ENCODE results near the gene LINC01488. TPM values are rescaled to one million over a fixed set of nuclear protein-coding genes. Genes with fewer than 3 reads are reported as not detected.

LINC01488 gene
- total RNA-seq, 4 donors from 2014 or later = not detected

DNA sequence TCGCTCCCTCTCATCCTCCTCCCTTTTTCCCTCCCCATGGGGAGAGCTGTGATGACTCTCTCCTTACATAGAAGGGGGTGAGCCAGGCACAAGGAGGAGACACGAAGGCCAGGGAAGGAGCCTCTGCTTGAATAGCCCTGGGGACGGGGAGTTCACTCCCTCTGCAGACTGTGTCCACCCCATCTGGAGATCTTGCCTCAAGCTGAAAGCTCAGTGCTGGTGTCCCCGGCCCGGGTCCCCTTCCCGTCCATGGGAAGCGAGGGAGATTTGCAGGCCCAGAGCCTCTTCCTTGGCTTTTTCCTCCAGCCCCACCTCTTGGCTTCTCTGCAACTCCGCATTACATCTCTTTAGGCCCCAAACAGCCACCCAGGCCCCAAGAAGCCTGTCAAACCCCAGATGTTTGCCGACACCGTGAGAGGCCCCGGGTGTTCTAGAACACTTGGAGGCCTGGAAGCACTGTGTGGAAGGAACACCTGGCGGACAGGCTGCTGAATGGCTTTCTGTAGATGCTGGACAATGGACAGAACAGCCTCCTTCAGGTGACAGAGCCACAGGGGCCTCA is 32.3 kb downstream of the LINC01488 start:
- intact Hi-C loops (cut with DNase I; ENCODE audit: low total_unique reads) = no loop called here
- WGBS, 2 donors = 86 to 97% methylated on average over 12 of the region's 12 CpGs
- H3K4me3 ChIP-seq (ENCODE audit: low read depth, poor library complexity, severe bottlenecking) = no peak overlapping the region
- DNase-seq (ENCODE audit: low spot score in 2 of 2) = no peak
- no peak for TF ChIP-seq POLR2A (IDR thresholded peaks at IDR 0.05)
- TF ChIP-seq, protein P1, sequence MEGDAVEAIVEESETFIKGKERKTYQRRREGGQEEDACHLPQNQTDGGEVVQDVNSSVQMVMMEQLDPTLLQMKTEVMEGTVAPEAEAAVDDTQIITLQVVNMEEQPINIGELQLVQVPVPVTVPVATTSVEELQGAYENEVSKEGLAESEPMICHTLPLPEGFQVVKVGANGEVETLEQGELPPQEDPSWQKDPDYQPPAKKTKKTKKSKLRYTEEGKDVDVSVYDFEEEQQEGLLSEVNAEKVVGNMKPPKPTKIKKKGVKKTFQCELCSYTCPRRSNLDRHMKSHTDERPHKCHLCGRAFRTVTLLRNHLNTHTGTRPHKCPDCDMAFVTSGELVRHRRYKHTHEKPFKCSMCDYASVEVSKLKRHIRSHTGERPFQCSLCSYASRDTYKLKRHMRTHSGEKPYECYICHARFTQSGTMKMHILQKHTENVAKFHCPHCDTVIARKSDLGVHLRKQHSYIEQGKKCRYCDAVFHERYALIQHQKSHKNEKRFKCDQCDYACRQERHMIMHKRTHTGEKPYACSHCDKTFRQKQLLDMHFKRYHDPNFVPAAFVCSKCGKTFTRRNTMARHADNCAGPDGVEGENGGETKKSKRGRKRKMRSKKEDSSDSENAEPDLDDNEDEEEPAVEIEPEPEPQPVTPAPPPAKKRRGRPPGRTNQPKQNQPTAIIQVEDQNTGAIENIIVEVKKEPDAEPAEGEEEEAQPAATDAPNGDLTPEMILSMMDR (IDR thresholded peaks at IDR 0.05) = no peak

DNA sequence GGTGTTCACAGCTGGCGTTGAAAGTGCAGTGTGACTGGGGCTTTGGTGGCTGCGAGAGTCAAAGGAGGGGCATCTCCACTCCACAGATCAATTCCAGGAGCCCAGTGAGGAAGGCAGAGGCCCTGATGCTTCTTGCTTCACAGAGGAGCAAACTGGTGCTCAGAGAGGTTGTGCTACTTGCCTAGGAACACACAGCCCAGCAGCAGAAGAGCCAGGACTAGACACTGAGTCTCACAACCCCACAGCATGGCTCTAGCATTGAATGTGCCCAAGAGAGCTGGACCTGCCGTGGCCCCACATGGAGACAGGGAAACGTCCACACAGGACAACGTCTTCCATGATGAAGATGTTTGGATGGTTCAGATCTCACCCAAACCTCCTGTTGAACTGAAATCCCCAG is 33.3 kb downstream of the LINC01488 start:
- WGBS, 2 donors = 88 to 94% methylated on average over 5 of the region's 5 CpGs
- TF ChIP-seq, protein P1 (IDR thresholded peaks at IDR 0.05) = no peak
- TF ChIP-seq POLR2A (IDR thresholded peaks at IDR 0.05) = no peak
- no peak for DNase-seq (ENCODE audit: low spot score in 2 of 2)
- H3K4me3 ChIP-seq (ENCODE audit: low read depth, poor library complexity, severe bottlenecking) = no peak overlapping the region
- intact Hi-C loops (cut with DNase I; ENCODE audit: low total_unique reads) = no loop called here

DNA sequence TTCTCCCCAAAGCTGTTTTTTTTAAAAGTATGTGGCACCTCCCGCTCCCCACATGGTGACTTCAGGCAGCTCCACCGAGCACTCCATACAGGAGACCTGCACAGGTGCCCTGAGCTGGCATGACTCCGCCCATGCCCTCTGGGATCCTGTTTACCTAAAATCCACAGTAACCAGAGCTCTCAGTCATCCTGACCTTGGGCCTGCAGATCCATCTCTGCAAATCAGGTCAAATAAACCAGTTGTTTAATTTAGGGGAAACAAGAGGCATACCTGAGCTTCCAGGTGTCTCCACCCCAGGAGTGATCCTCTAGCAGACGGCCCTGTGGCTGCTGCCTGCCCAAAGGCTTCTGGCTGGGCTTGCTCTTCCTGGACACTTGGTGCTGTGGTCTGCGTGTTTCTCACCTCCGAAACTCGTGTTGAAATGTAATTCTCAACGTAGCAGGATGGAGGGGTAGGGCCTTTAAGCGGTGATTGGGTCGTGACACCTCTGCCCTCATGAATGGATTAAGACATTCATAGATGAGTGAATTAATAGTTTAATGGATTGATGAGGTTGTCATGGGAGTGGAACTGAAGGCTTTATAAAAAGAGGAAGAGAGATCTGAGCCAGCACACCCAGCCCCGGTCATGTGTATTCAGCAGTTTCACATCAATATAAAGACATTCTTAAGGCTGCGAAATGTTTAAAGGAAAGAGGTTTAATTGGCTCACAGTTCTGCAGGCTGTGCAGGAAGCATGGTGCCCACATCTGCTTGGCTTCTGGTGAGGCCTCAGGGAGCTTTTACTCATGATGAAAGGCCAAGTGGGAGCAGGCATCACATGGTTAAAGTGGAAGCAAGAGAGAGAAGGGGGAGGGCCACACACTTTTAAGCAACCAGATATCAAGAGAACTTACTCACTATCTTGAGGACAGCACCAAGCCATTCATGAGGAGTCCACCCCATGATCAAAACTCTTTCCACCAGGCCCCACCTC is 34.1 kb downstream of the LINC01488 start:
- DNase-seq (ENCODE audit: low spot score in 2 of 2) = no peak
- intact Hi-C loops (cut with DNase I; ENCODE audit: low total_unique reads) = no loop called here
- TF ChIP-seq POLR2A (IDR thresholded peaks at IDR 0.05) = no peak
- TF ChIP-seq, protein P1 (IDR thresholded peaks at IDR 0.05) = no peak
- H3K4me3 ChIP-seq (ENCODE audit: low read depth, poor library complexity, severe bottlenecking) = no peak overlapping the region
- 86 to 91% methylated on average over 12 of the region's 12 CpGs for WGBS, 2 donors

DNA sequence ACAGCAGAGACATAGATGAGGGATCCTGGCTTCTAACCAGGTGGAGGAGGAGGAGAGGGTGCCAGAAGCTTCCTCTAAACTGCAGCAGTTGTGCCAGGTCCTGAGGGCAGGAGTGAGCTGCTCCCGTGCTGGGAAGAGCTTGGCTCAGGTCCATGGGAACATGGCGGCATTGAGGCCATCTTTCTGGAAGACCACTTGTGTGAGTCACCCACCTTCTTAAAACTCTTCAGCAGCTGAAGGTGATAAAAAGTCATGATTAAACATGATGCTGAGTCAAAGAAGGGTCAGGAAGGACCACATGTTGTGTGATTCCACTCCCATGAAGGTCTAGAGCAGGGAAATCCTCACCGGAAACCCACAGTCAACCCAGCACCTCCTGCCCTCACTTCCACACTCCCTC is 35.1 kb downstream of the LINC01488 start:
- DNase-seq (ENCODE audit: low spot score in 2 of 2) = no peak
- no peak overlapping the region for H3K4me3 ChIP-seq (ENCODE audit: low read depth, poor library complexity, severe bottlenecking)
- 49 to 53% methylated on average over 3 of the region's 3 CpGs for WGBS, 2 donors
- TF ChIP-seq, protein P1 (IDR thresholded peaks at IDR 0.05) = no peak
- TF ChIP-seq POLR2A (IDR thresholded peaks at IDR 0.05) = no peak
- intact Hi-C loops (cut with DNase I; ENCODE audit: low total_unique reads) = no loop called here

DNA sequence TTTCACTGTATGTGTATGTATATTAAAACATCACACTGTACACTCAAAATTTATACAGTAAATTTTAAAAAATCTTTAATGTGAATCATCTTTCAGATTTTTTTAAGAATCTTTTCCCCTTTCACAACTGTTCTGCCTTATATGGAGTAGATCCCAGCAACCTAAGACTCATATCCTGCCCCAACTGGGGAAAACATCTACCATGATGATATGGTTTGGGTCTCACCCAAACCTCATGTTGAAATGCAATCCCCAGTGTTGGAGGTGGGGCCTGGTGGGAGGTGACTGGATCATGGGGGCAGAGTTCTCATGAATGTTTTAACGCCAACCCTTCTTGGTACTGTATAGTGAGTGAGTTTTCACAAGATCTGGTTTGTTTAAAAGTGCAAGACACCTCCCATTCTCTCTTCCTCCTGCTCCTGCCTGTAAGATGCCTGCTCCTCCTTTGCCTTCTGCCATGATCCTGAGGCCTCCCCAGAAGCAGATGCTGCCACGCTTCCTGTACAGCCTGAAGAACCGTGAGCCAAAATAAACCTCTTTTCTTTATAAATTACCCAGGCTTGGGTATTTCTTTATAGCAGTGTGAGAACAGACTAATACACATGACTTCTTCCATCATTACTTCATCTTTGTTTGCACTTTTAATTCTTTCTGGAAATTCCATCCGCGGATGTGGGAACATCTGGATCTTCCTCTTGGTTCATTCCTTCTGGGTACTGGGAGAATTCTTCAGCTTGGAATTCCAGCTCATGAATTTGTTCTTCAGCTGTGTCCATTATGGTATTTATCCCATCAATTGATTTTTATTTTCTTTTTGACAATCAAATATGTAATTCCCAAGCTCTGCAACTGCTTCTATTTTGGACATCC is 36.9 kb downstream of the LINC01488 start:
- TF ChIP-seq, protein P1 (IDR thresholded peaks at IDR 0.05) = no peak
- TF ChIP-seq POLR2A (IDR thresholded peaks at IDR 0.05) = no peak
- no peak for DNase-seq (ENCODE audit: low spot score in 2 of 2)
- H3K4me3 ChIP-seq (ENCODE audit: low read depth, poor library complexity, severe bottlenecking) = no peak overlapping the region
- intact Hi-C loops (cut with DNase I; ENCODE audit: low total_unique reads) = no loop called here
- 73 to 88% methylated on average over 5 of the region's 5 CpGs for WGBS, 2 donors
